ENCODE data around the gene MALL. TPM values are rescaled to one million over a fixed set of nuclear protein-coding genes. Genes with fewer than 3 reads are reported as not detected.

Gene MALL
- total and polyA plus RNA-seq, 2 of the 13 experiments (the other 11 are each of a cell fraction or from before 2014, with no cell fraction given), result not detected

DNA sequence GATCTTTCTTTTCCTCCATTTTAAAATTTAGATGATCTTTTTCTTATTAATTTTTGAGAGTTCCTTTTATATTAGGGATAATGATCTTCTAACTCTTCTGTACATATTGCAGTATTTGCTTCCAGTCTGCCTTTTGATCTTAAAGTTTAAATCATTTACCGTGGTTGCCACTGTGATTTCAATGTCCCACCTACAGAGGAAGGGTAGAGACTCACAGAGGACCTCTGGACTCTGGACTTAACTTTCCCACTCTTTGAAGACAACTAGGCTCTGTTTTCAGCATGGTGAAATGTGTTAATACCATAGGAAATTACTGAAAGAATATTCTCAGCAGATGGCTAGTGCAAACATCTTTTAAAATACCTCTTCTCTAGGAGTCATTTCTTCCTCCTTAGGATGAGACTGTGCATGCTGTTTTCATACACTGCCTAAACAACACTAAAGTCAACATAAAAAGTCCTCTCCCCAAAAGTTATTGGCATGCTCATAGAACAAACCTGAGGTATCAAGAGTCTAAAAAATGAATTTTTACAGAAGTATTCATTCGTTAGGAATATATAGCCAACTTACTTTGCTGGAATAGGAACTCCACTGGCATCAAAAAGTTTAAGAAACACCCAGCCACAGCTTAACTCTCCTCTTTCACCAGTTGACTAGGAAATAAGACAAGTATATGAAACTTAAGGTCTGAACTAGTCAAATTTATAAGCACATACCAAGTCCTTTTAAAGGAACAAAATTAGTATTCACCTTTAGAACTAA, 30.7 kb upstream of the MALL start (continued):
- TF ChIP-seq ZNF34 (CRISPR knock-in tag; IDR thresholded peaks at IDR 0.05; ENCODE audit: borderline replicate concordance) (no peak), MATR3 (CRISPR knock-in tag; IDR thresholded peaks at IDR 0.05) (no peak), ZNF614 (CRISPR knock-in tag; IDR thresholded peaks at IDR 0.05; ENCODE audit: borderline replicate concordance) (peak; percentile 78; the same call in 1 of the 2 replicates), ZNF12 (CRISPR knock-in tag; IDR thresholded peaks at IDR 0.05) (no peak), MEIS1 (CRISPR knock-in tag; IDR thresholded peaks at IDR 0.05; ENCODE audit: borderline replicate concordance) (no peak), ZNF841 (CRISPR knock-in tag; IDR thresholded peaks at IDR 0.05; ENCODE audit: borderline replicate concordance) (no peak), SP4 (CRISPR knock-in tag; IDR thresholded peaks at IDR 0.05) (no peak)
- TF ChIP-seq, protein P1, sequence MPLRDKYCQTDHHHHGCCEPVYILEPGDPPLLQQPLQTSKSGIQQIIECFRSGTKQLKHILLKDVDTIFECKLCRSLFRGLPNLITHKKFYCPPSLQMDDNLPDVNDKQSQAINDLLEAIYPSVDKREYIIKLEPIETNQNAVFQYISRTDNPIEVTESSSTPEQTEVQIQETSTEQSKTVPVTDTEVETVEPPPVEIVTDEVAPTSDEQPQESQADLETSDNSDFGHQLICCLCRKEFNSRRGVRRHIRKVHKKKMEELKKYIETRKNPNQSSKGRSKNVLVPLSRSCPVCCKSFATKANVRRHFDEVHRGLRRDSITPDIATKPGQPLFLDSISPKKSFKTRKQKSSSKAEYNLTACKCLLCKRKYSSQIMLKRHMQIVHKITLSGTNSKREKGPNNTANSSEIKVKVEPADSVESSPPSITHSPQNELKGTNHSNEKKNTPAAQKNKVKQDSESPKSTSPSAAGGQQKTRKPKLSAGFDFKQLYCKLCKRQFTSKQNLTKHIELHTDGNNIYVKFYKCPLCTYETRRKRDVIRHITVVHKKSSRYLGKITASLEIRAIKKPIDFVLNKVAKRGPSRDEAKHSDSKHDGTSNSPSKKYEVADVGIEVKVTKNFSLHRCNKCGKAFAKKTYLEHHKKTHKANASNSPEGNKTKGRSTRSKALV (CRISPR knock-in tag; IDR thresholded peaks at IDR 0.05), result no peak
- TF ChIP-seq, protein P2, sequence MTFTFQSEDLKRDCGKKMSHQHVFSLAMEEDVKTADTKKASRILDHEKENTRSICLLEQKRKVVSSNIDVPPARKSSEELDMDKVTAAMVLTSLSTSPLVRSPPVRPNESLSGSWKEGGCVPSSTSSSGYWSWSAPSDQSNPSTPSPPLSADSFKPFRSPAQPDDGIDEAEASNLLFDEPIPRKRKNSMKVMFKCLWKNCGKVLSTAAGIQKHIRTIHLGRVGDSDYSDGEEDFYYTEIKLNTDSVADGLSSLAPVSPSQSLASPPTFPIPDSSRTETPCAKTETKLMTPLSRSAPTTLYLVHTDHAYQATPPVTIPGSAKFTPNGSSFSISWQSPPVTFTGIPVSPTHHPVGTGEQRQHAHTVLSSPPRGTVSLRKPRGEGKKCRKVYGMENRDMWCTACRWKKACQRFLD (CRISPR knock-in tag; IDR thresholded peaks at IDR 0.05; ENCODE audit: borderline replicate concordance), result no peak
- TF ChIP-seq, protein P3, sequence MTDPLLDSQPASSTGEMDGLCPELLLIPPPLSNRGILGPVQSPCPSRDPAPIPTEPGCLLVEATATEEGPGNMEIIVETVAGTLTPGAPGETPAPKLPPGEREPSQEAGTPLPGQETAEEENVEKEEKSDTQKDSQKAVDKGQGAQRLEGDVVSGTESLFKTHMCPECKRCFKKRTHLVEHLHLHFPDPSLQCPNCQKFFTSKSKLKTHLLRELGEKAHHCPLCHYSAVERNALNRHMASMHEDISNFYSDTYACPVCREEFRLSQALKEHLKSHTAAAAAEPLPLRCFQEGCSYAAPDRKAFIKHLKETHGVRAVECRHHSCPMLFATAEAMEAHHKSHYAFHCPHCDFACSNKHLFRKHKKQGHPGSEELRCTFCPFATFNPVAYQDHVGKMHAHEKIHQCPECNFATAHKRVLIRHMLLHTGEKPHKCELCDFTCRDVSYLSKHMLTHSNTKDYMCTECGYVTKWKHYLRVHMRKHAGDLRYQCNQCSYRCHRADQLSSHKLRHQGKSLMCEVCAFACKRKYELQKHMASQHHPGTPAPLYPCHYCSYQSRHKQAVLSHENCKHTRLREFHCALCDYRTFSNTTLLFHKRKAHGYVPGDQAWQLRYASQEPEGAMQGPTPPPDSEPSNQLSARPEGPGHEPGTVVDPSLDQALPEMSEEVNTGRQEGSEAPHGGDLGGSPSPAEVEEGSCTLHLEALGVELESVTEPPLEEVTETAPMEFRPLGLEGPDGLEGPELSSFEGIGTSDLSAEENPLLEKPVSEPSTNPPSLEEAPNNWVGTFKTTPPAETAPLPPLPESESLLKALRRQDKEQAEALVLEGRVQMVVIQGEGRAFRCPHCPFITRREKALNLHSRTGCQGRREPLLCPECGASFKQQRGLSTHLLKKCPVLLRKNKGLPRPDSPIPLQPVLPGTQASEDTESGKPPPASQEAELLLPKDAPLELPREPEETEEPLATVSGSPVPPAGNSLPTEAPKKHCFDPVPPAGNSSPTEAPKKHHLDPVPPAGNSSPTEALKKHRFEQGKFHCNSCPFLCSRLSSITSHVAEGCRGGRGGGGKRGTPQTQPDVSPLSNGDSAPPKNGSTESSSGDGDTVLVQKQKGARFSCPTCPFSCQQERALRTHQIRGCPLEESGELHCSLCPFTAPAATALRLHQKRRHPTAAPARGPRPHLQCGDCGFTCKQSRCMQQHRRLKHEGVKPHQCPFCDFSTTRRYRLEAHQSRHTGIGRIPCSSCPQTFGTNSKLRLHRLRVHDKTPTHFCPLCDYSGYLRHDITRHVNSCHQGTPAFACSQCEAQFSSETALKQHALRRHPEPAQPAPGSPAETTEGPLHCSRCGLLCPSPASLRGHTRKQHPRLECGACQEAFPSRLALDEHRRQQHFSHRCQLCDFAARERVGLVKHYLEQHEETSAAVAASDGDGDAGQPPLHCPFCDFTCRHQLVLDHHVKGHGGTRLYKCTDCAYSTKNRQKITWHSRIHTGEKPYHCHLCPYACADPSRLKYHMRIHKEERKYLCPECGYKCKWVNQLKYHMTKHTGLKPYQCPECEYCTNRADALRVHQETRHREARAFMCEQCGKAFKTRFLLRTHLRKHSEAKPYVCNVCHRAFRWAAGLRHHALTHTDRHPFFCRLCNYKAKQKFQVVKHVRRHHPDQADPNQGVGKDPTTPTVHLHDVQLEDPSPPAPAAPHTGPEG (CRISPR knock-in tag; IDR thresholded peaks at IDR 0.05), result no peak
- TF ChIP-seq, protein P4, sequence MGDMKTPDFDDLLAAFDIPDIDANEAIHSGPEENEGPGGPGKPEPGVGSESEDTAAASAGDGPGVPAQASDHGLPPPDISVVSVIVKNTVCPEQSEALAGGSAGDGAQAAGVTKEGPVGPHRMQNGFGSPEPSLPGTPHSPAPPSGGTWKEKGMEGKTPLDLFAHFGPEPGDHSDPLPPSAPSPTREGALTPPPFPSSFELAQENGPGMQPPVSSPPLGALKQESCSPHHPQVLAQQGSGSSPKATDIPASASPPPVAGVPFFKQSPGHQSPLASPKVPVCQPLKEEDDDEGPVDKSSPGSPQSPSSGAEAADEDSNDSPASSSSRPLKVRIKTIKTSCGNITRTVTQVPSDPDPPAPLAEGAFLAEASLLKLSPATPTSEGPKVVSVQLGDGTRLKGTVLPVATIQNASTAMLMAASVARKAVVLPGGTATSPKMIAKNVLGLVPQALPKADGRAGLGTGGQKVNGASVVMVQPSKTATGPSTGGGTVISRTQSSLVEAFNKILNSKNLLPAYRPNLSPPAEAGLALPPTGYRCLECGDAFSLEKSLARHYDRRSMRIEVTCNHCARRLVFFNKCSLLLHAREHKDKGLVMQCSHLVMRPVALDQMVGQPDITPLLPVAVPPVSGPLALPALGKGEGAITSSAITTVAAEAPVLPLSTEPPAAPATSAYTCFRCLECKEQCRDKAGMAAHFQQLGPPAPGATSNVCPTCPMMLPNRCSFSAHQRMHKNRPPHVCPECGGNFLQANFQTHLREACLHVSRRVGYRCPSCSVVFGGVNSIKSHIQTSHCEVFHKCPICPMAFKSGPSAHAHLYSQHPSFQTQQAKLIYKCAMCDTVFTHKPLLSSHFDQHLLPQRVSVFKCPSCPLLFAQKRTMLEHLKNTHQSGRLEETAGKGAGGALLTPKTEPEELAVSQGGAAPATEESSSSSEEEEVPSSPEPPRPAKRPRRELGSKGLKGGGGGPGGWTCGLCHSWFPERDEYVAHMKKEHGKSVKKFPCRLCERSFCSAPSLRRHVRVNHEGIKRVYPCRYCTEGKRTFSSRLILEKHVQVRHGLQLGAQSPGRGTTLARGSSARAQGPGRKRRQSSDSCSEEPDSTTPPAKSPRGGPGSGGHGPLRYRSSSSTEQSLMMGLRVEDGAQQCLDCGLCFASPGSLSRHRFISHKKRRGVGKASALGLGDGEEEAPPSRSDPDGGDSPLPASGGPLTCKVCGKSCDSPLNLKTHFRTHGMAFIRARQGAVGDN (CRISPR knock-in tag; IDR thresholded peaks at IDR 0.05), result no peak
- TF ChIP-seq, protein P5, sequence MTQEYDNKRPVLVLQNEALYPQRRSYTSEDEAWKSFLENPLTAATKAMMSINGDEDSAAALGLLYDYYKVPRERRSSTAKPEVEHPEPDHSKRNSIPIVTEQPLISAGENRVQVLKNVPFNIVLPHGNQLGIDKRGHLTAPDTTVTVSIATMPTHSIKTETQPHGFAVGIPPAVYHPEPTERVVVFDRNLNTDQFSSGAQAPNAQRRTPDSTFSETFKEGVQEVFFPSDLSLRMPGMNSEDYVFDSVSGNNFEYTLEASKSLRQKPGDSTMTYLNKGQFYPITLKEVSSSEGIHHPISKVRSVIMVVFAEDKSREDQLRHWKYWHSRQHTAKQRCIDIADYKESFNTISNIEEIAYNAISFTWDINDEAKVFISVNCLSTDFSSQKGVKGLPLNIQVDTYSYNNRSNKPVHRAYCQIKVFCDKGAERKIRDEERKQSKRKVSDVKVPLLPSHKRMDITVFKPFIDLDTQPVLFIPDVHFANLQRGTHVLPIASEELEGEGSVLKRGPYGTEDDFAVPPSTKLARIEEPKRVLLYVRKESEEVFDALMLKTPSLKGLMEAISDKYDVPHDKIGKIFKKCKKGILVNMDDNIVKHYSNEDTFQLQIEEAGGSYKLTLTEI (CRISPR knock-in tag; conservative IDR thresholded peaks at IDR 0.05), result no peak
